GM19372 (cell line): Measurements from ENCODE around the gene BABAM2.

Source experiments
- ATAC-seq: cut with Tn5 transposase; IDR thresholded peaks from one replicate; pipeline ENCODE4 v1.9.1; 2021; ENCODE audit warnings: mild to moderate bottlenecking, low read depth, moderate library complexity; ENCODE audit not compliant: unreplicated experiment

Gene BABAM2

GRCh38 chr2:28268386-28268785, 377.9 kb downstream of the BABAM2 start:
- no peak for ATAC-seq

- no peak for ATAC-seq
Measured at GRCh38 chr2:28269019-28269784, 378.7 kb downstream of the BABAM2 start.

GRCh38 chr2:28270456-28271152, 380.1 kb downstream of the BABAM2 start:
- ATAC-seq = no peak

- ATAC-seq = no peak
Measured at GRCh38 chr2:28271231-28271918, 380.8 kb downstream of the BABAM2 start.

- no peak for ATAC-seq
Measured at GRCh38 chr2:28271919-28272250, 381.4 kb downstream of the BABAM2 start.

GRCh38 chr2:28273751-28274150, 383.2 kb downstream of the BABAM2 start:
- no peak for ATAC-seq

- no peak for ATAC-seq
Measured at GRCh38 chr2:28274911-28275685, 384.6 kb downstream of the BABAM2 start.

GRCh38 chr2:28276076-28276618, 385.6 kb downstream of the BABAM2 start:
- ATAC-seq = no peak

GRCh38 chr2:28276807-28277206, 386.3 kb downstream of the BABAM2 start:
- ATAC-seq = no peak

GRCh38 chr2:28277466-28277865, 386.9 kb downstream of the BABAM2 start:
- no peak for ATAC-seq

GRCh38 chr2:28279371-28279770, 388.8 kb downstream of the BABAM2 start:
- ATAC-seq = no peak

GRCh38 chr2:28280619-28281018, 390.1 kb downstream of the BABAM2 start:
- no peak for ATAC-seq

GRCh38 chr2:28281739-28282138, 391.2 kb downstream of the BABAM2 start:
- no peak for ATAC-seq

GRCh38 chr2:28282248-28282647, 391.7 kb downstream of the BABAM2 start:
- ATAC-seq = no peak

GRCh38 chr2:28282861-28283646, 392.5 kb downstream of the BABAM2 start:
- no peak for ATAC-seq

- no peak for ATAC-seq
Measured at GRCh38 chr2:28283861-28284260, 393.3 kb downstream of the BABAM2 start.

- ATAC-seq = no peak
Measured at GRCh38 chr2:28286678-28287077, 396.1 kb downstream of the BABAM2 start.

- no peak for ATAC-seq
Measured at GRCh38 chr2:28287256-28287915, 396.9 kb downstream of the BABAM2 start.

GRCh38 chr2:28288620-28289019, 398.1 kb downstream of the BABAM2 start:
- no peak for ATAC-seq
